ENCODE data around the gene LBX1.
A peak's percentile ranks its signal among the peaks of the same experiment; 100 is the strongest.

Gene LBX1

DNA sequence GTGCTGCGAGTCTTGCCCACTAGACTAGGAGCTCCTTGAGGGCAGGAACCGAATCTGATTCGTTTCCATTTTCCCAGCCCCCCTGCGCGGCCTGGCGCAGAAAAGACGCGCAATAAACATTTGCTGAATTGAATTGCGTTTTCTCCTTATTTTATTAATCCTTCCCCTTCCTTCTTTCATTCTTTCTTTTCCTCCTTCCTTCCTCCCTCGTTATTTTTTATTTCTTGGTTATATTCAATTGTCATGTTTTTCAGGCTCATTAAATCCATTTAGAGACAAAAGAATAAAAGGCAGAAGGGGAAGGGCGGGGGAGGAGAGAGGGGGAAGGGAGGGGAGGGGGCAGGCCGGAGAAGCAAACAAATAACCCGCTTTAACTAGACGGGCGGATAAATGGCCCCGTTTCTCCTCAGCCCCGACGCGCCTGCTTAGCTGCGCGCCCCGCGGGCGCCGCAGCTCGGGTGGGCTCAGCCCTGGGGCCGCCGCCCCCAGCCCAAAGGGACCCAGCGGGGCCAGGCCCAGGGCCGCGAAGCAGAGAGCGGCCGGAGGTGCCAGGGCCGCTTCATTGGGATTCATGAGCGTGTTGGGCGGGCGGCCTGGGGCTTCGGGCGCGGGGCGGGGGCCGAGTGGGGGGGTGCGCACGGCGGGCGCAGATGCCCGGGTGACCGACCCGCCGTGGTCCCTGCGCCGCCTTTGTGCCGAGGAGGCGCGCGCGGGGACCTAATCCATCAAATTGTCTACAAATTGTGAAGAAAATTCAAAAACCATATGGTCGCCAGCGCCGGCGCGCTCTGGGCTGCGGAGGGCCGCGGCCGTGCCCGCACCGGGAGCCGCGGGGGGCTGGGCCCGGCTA, 5.0 kb downstream of the LBX1 start:
- H3K36me3 Mint-ChIP-seq (ENCODE audit: low read depth) = no peaks in the 10 kb centered on the region
- no peak for ATAC-seq
- no peaks in the 10 kb centered on the region for H3K9me3 Mint-ChIP-seq
- no peak overlapping the region for H3K27ac Mint-ChIP-seq
- H3K4me3 Mint-ChIP-seq = no peak overlapping the region
- DNase-seq = no peak
- H3K27me3 Mint-ChIP-seq = peaks cover 78% of the 10 kb centered on the region
- H3K4me1 Mint-ChIP-seq = peaks cover 39% of the 10 kb centered on the region

DNA sequence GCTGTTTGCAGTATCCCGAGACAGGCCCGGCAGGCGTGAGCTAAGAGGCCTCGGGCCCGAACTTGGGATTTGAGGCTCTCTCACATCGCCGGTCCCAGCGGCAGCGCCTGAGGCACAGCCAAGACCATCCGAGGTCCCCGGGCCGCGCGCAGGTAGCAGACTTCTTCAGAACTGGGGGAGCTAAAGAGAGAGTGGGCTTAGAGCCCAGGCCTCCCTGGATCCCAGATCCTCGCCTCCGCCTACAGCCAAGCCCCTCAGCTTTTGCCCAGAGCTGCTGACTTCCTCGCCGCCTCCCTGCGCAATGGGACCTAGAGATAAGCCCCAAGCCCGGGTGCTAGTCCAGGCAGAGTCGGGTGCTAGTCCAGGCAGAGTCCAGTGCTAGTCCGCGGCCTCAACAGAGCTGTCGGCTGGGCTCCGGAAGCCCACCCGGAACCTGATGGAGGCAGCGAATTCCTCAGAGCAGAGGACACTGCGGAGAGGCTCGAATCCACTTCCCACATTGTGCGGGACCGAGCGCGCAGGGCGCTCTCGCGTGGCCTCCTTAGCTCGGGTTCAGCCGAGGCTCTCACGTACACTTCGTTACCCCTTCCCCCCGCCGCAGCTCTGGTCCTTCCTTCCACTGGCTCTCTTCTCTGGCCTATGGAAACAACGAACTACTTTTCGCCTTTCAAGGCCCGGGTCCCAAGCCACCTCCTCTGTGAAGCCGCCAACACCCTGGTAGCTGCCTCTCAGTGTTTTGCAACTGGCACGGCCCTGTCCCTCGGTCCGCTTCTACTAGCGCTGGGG, 5.8 kb downstream of the LBX1 start:
- H3K36me3 Mint-ChIP-seq (ENCODE audit: low read depth) = no peaks in the 10 kb centered on the region
- ATAC-seq (no peak), DNase-seq (no peak)
- no peak overlapping the region for H3K27ac Mint-ChIP-seq
- H3K4me3 Mint-ChIP-seq = no peak overlapping the region
- no peaks in the 10 kb centered on the region for H3K9me3 Mint-ChIP-seq
- H3K27me3 Mint-ChIP-seq = peaks cover 83% of the 10 kb centered on the region
- peaks cover 38% of the 10 kb centered on the region for H3K4me1 Mint-ChIP-seq

DNA sequence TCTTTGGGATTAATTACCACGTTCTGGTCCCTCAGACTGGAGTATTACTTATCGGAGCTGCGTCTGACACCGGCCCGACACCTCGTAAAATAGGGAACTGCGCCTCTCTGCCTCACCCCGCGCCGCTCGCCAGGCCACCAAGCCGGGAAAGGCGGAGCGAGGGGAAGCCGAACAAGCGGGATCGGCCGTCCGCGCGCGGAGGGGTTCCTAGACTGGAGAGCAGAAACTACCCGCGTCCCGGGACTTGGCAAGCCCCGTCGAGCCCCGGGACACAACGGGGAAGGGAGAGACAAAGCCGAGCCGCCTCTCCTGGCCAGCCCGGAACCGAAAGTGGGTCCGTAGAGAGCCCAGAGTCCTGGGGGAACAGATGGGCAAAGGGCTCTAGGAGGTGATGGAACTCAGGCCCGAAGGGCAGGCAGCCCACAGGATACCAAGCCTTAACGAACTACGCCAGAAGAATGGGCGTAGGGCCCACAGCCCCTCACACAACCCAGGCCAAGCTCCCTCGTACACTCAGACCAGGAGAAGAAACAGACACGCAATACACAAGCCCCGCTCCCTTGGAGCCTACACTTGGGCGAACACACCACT, 6.5 kb downstream of the LBX1 start:
- Mint-ChIP-seq H3K9me3 (no peaks in the 10 kb centered on the region), H3K4me1 (peaks cover 36% of the 10 kb centered on the region), H3K36me3 (ENCODE audit: low read depth) (no peaks in the 10 kb centered on the region), H3K27ac (no peak overlapping the region), H3K4me3 (peak overlapping the region; percentile 21), H3K27me3 (peaks cover 85% of the 10 kb centered on the region)
- no peak for DNase-seq
- ATAC-seq = no peak

DNA sequence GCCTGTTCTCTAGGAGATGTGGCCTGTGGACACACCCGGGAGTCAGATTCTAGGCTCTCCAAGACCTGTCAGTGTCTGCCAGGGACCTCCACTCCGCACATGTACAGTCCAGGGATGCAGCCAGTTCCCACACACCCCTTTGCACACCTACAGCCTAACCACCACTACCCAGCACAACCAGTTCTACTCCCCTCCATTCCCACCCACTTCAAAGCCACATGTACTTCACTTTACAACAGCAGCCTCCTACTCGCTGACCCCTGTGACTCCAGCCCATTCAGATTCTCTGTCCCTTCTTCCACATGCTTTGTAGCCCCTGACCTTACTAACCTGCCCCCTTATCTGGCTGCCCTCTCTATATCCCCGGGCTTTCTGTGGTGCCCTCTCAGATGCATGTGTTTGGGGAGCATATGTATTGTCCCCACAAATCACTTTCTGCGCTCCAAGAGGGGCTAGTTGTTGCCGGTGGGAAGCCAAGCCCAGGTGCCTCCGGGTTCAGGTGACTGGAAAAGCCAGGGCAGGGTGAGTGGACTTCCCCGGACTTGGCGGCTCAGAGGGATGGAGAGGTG, 7.2 kb downstream of the LBX1 start:
- no peak for ATAC-seq
- H3K27ac Mint-ChIP-seq = no peak overlapping the region
- no peaks in the 10 kb centered on the region for H3K9me3 Mint-ChIP-seq
- no peak for DNase-seq
- peaks cover 87% of the 10 kb centered on the region for H3K27me3 Mint-ChIP-seq
- no peak overlapping the region for H3K4me3 Mint-ChIP-seq
- H3K36me3 Mint-ChIP-seq (ENCODE audit: low read depth) = no peaks in the 10 kb centered on the region
- H3K4me1 Mint-ChIP-seq = peaks cover 36% of the 10 kb centered on the region

DNA sequence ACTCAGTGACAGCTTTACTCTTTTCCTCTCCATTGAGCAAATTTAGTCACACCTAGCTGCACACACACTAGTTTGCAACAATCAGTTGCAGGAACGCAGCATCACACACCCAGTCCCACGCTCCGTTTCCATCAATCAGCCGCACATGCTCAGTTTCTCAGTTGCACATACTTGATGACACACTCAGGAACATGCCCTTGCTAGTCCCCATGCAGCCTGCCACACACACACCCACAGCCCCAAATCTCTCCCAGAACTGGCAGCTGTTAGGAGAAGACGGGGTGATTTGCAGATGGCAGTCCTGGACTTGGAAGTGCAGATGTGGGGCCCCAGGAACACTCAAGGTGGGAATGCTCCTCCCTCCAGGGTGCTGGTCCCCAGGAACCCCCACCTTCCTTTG, 7.7 kb downstream of the LBX1 start:
- ATAC-seq = no peak
- no peaks in the 10 kb centered on the region for H3K9me3 Mint-ChIP-seq
- H3K4me1 Mint-ChIP-seq = peaks cover 39% of the 10 kb centered on the region
- H3K4me3 Mint-ChIP-seq = no peak overlapping the region
- peaks cover 90% of the 10 kb centered on the region for H3K27me3 Mint-ChIP-seq
- DNase-seq = no peak
- no peak overlapping the region for H3K27ac Mint-ChIP-seq
- H3K36me3 Mint-ChIP-seq (ENCODE audit: low read depth) = no peaks in the 10 kb centered on the region

DNA sequence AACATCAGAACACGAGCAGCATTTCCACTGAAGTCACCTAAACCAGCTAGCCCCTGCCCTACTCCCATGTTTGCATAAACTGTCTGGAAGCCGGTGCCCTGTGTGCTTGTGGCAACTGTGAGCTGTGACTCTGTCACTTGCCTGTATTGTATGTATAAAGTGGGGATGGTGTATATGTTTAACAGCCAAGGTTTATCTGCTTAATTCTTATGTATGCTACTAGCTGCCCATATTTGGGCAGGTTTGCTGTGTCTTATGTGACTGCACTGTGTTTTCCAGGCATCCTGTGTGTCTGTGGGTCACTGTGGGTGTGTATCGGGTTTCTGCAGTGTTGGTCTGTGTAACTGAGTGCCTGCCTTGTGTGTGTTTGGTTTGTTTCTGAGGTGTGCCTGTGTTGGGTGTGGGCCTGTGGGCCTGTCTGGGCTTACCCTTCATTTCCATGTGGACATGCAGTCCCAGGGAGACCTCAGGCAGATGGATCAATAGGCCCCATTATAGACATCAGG, 9.3 kb downstream of the LBX1 start:
- DNase-seq = no peak
- Mint-ChIP-seq H3K36me3 (ENCODE audit: low read depth) (no peaks in the 10 kb centered on the region), H3K9me3 (no peaks in the 10 kb centered on the region), H3K4me1 (peaks cover 28% of the 10 kb centered on the region), H3K4me3 (no peak overlapping the region), H3K27ac (no peak overlapping the region), H3K27me3 (peaks cover 85% of the 10 kb centered on the region)
- no peak for ATAC-seq

DNA sequence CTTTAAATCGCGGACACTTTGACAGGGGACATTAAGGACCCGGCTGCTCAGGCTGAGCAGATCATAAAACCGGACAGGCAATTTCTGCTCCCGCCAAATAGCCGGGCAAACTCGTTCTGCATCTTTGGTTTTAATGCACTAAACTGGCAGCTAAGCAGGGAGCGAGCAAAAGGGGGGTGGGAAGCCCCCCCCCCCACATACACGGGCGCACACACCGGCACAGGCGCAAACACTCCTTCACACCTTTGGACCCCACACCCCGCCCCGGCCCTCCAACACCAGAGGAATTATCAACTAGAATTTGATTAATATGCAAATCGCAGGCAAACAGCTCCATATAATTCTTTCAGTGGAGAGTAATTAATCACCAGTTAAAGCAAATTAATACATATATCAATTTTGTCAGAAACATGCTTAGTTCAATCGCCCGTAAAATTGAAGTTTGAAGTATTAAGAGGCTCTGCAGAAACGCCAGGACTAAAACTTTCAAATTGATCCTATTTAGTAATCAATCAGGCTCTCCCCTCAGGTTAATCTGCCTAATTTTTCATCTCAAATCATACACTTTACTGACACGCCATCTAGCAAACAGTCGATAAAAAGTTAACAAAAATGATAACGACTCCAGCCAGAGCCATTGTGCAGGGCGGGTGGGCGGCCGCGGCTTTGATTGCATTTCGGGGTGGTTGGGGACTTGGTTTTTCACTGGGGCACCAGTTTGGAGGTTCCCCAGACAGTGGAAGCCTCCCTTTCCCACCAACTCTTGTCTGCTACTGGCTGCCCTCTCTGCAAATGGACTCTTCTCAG, 9.9 kb downstream of the LBX1 start:
- DNase-seq (no peak), ATAC-seq (no peak)
- Mint-ChIP-seq H3K36me3 (ENCODE audit: low read depth) (no peaks in the 10 kb centered on the region), H3K27me3 (peaks cover 87% of the 10 kb centered on the region), H3K4me3 (no peak overlapping the region), H3K4me1 (peaks cover 30% of the 10 kb centered on the region), H3K27ac (no peak overlapping the region), H3K9me3 (no peaks in the 10 kb centered on the region)

DNA sequence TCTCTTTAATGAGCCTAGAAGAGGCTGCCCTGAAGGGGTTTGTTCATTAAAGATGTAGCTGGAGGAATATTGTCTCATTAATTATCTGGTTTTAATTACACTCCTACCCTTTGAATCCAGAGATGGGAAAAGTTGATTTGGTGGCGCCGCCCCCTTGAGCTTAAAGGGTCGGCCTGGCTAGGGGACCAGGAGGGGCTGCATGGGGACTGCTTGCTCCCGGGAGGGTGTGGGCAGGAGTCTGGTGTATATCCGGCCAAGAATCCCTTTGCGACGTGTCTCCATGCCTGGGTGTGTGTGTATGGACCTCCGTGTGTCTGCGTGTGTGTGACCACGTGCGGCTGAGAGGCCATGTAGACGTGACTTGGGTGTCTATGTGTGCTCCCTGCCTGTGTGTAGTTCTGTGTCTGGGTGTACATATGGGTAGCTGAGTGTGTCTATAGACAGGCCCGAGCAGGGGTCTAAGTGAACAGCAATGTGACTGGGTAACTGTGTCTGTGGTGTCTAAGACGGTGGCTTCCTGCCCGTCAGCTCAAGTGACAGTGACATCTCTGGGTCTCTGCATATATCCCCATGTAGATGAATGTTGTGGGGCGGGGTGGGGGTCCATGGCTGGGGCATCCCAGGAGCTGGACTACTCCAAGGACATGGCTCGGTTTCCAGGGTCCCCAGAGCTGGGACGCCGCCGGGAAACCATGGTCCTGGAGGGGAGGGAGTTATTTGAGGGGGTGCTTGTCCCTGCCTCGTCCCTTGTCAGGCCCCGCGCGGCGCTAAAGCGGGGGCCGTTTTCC, 10.7 kb downstream of the LBX1 start:
- Mint-ChIP-seq H3K4me1 (peaks cover 35% of the 10 kb centered on the region), H3K27me3 (peaks cover 86% of the 10 kb centered on the region), H3K4me3 (no peak overlapping the region), H3K36me3 (ENCODE audit: low read depth) (no peaks in the 10 kb centered on the region), H3K9me3 (no peaks in the 10 kb centered on the region), H3K27ac (peak overlapping the region; percentile 27)
- DNase-seq (no peak), ATAC-seq (no peak)

DNA sequence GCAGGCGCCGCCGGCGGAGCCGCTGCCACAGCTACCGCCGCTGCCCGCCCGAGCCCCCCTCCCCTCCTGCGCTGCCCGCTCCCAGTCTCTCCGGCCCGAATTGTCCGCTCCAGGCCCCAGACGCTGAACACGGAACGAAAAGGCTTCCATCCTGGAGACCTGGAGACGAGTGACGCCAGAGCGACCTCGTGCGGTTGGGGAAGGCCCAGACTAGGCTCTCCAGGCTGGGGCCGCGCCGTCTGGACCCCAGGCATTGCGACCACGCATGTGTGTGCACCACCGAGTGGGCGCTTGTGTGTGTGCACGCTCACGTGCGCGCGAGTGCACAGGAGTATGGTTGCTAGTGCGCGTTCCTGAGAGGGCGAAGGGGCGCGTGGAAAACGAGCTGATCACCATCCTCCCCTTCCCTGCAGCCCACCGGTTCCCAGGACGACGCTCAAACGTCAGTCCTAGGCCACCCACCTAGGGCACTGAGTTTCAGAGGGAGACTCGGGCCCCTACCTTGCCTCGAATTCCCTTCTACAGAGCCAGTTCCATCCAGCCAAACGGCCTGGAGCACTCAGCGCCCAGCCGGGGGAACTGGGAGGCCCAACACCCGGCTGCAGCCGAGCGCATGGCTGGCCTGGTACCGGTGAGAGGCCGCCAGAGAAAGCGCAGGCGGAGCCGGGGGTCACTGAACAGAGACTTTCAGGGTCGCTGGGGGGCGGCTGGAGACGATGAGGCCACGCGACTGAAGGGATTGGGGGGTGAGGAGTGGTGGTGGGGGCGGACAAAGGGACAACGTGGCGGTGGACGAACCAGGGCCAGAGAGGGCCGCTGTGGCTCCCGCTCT, 11.6 kb downstream of the LBX1 start:
- Mint-ChIP-seq H3K4me3 (no peak overlapping the region), H3K27ac (no peak overlapping the region), H3K9me3 (no peaks in the 10 kb centered on the region), H3K27me3 (peaks cover 79% of the 10 kb centered on the region), H3K36me3 (ENCODE audit: low read depth) (no peaks in the 10 kb centered on the region), H3K4me1 (peaks cover 34% of the 10 kb centered on the region)
- ATAC-seq (no peak), DNase-seq (no peak)

DNA sequence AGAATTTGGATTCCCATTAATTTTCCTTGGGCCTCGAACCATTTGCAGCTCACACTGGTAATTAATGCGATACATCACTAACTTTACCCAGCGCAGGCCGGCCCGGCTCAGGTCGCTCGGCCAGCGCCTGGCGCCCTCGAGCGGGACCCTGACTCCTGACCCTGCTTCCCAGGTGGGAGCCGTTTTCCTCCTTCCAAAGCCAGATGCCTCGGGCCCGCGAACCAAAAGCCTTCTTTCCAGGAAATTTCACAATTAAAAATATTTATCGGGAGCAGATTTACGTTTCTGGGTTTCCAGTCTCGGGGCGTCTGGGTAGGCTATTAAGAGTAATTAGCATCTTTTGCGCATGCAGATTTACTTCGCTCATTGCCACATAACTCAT, 12.2 kb downstream of the LBX1 start:
- Mint-ChIP-seq H3K4me1 (peaks cover 32% of the 10 kb centered on the region), H3K36me3 (ENCODE audit: low read depth) (no peaks in the 10 kb centered on the region), H3K9me3 (no peaks in the 10 kb centered on the region), H3K4me3 (no peak overlapping the region), H3K27me3 (peaks cover 79% of the 10 kb centered on the region), H3K27ac (no peak overlapping the region)
- ATAC-seq (no peak), DNase-seq (no peak)

DNA sequence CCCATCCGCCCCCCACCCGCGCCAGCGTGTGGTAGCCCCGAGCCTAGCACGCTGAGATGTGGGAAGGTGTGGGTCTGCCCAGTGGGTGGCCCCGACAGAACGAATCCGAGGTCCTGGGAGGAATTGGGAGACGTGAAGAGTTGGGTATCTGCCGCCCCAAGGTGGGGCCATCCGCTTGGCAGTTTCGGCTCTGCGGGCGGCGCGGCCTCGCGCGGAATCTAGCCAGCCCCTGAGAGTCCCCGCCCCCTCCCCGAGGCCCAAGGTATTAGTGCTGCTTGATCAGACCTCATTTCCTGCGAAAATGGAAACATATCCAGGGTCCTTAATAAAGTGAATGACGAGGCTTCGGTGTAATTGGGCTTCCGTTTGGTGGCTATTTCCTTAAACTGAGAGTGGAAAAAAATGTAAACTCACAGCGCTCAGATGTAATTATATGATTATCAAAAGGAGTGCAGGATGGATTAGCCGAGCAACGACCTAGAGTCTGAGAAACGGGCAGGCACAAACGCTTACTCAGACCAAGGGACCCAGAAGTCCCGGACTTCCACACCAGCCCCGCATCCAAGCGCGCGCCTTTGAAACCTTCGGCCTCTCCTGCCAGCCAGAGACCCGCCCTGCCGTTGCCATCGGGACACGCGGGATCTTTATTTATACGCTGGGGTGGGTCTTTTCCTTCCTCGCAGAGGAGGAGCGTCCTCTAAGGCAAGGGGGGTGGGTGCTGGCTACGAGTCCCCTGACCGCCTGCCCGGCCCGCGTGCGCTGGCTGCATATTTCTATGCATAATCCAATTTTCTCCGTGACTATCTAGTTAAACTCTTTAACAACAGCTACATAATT, 12.8 kb downstream of the LBX1 start:
- H3K4me1 Mint-ChIP-seq = peaks cover 32% of the 10 kb centered on the region
- no peaks in the 10 kb centered on the region for H3K9me3 Mint-ChIP-seq
- peaks cover 79% of the 10 kb centered on the region for H3K27me3 Mint-ChIP-seq
- H3K4me3 Mint-ChIP-seq = peak overlapping the region; percentile 47
- H3K27ac Mint-ChIP-seq = peak overlapping the region; percentile 18
- ATAC-seq (no peak), DNase-seq (no peak)
- H3K36me3 Mint-ChIP-seq (ENCODE audit: low read depth) = no peaks in the 10 kb centered on the region

Measured in activated naive CD8-positive, alpha-beta T cell treated with anti-CD3 and anti-CD28 coated beads, Interleukin-2, amount 50 U/mL, for 24 hours (primary cell).